ENCODE data around the gene LCAT. TPM values are rescaled to one million over a fixed set of nuclear protein-coding genes. Genes with fewer than 3 reads are reported as not detected.

LCAT gene
- total and polyA plus RNA-seq, 4 donors: 45.7 to 201 (median 113) TPM

GRCh38 chr16:67949645-67950044, 5.7 kb upstream of the LCAT start:
- no peak for DNase-seq (ENCODE audit: low spot score)
- 94% methylated on average over 11 of the region's 11 CpGs for WGBS
- Histone ChIP-seq H3K27me3 (ENCODE audit: control insufficient read depth in 4 of 4, insufficient read depth in 4 of 4, low read length in 3 of 4) (no peaks in the 10 kb centered on the region), H3K27ac (ENCODE audit: low read depth in 1 of 2, low read length in 2 of 2) (no peak overlapping the region), H3K4me1 (ENCODE audit: control insufficient read depth in 4 of 4, insufficient read depth in 4 of 4, low read length in 3 of 4) (peaks cover 7 to 29% (median 23%) of the 10 kb centered on the region in 4 donors), H3K9ac (ENCODE audit: low read depth in 1 of 2, low read length in 2 of 2) (no peak overlapping the region), H3K4me3 (ENCODE audit: low read depth in 1 of 3, low read length in 3 of 3) (no peak overlapping the region), H3K9me3 (ENCODE audit: control insufficient read depth in 4 of 4, low read length in 3 of 4) (no peaks in the 10 kb centered on the region), H3K36me3 (ENCODE audit: control insufficient read depth in 4 of 4, insufficient read depth in 3 of 4, low read depth in 1 of 4, low read length in 3 of 4) (peaks cover 12 to 65% (median 24%) of the 10 kb centered on the region in 4 donors)
- no peak for TF ChIP-seq SP1 (IDR thresholded peaks at IDR 0.05)
- no peak for TF ChIP-seq REST (IDR thresholded peaks at IDR 0.05)
- no peak for TF ChIP-seq YY1 (IDR thresholded peaks at IDR 0.05)
- TF ChIP-seq RXRA (IDR thresholded peaks at IDR 0.05): no peak
- no peak for TF ChIP-seq RAD21 (IDR thresholded peaks at IDR 0.05)
- TF ChIP-seq FOXA1 (IDR thresholded peaks at IDR 0.05): no peak
- no peak for TF ChIP-seq HNF4A (conservative IDR thresholded peaks at IDR 0.05)
- no peak for TF ChIP-seq GABPA (IDR thresholded peaks at IDR 0.05 in 1 of 2, conservative IDR thresholded peaks at IDR 0.05 in 1 of 2)
- TF ChIP-seq NR2F2 (IDR thresholded peaks at IDR 0.05): no peak

GRCh38 chr16:67948015-67948414, 4.1 kb upstream of the LCAT start:
- WGBS: 88% methylated on average over 15 of the region's 15 CpGs
- no peaks in the 10 kb centered on the region for H3K27me3 ChIP-seq (ENCODE audit: control insufficient read depth in 4 of 4, insufficient read depth in 4 of 4, low read length in 3 of 4)
- H3K36me3 ChIP-seq (ENCODE audit: control insufficient read depth in 4 of 4, insufficient read depth in 3 of 4, low read depth in 1 of 4, low read length in 3 of 4): peaks cover 12 to 65% (median 24%) of the 10 kb centered on the region in 4 donors
- peaks cover 4 to 32% (median 20%) of the 10 kb centered on the region in 4 donors for H3K4me1 ChIP-seq (ENCODE audit: control insufficient read depth in 4 of 4, insufficient read depth in 4 of 4, low read length in 3 of 4)
- H3K9ac ChIP-seq (ENCODE audit: low read depth in 1 of 2, low read length in 2 of 2): no peak overlapping the region
- DNase-seq (ENCODE audit: low spot score): no peak
- no peak overlapping the region for H3K27ac ChIP-seq (ENCODE audit: low read depth in 1 of 2, low read length in 2 of 2)
- TF ChIP-seq EGR1 (IDR thresholded peaks at IDR 0.05; ENCODE audit: low read depth in 2 of 2) (no peak), ATF3 (IDR thresholded peaks at IDR 0.05) (no peak), FOXA1 (IDR thresholded peaks at IDR 0.05) (no peak), ZBTB33 (IDR thresholded peaks at IDR 0.05) (no peak), SP1 (IDR thresholded peaks at IDR 0.05) (no peak), NR2F2 (IDR thresholded peaks at IDR 0.05) (no peak), REST (IDR thresholded peaks at IDR 0.05) (no peak), TAF1 (conservative IDR thresholded peaks at IDR 0.05) (no peak), RXRA (IDR thresholded peaks at IDR 0.05) (no peak), HNF4G (IDR thresholded peaks at IDR 0.05) (no peak), RAD21 (IDR thresholded peaks at IDR 0.05) (no peak), MAX (IDR thresholded peaks at IDR 0.05) (no peak), YY1 (IDR thresholded peaks at IDR 0.05) (no peak), JUND (IDR thresholded peaks at IDR 0.05) (no peak), FOXA2 (IDR thresholded peaks at IDR 0.05) (no peak), GABPA (IDR thresholded peaks at IDR 0.05 in 1 of 2, conservative IDR thresholded peaks at IDR 0.05 in 1 of 2) (no peak), HNF4A (conservative IDR thresholded peaks at IDR 0.05) (no peak)
- H3K4me3 ChIP-seq (ENCODE audit: low read depth in 1 of 3, low read length in 3 of 3): no peak overlapping the region
- H3K9me3 ChIP-seq (ENCODE audit: control insufficient read depth in 4 of 4, low read length in 3 of 4): no peaks in the 10 kb centered on the region

All from liver (tissue), 9 donors.